Measurements from ENCODE around the gene CEP83.

GRCh38 chr12:94327809-94328208 is 131.9 kb downstream of the CEP83 start:
- TF ChIP-seq CTCF (IDR thresholded peaks at IDR 0.05; ENCODE audit: insufficient read depth, low read length, poor library complexity, severe bottlenecking) (no peak), EZH2phosphoT487 (conservative IDR thresholded peaks at IDR 0.05; ENCODE audit: low read length) (no peak)
